Brain microvascular endothelial cell (primary cell): Measurements from ENCODE around the gene ADAM12.

Source experiments
- DNase-seq: peaks from one replicate; pipeline ENCODE4 v3.0.0-alpha.2; 2020
- H3K27ac ChIP-seq: fragments of 250-450 bp; sonication (Bioruptor Pico); 2 replicates; pipeline ENCODE4 v1.5.1; 2020; ENCODE audit warnings: mild to moderate bottlenecking, moderate library complexity
- H3K27me3 ChIP-seq: fragments of 250-450 bp; sonication (Bioruptor Pico); replicated peaks from 2 replicates; pipeline ENCODE4 v1.5.1; 2020; ENCODE audit warnings: mild to moderate bottlenecking
- H3K36me3 ChIP-seq: fragments of 250-450 bp; sonication (Bioruptor Pico); replicated peaks from 2 replicates; pipeline ENCODE4 v1.5.1; 2020; ENCODE audit warnings: mild to moderate bottlenecking
- H3K4me3 ChIP-seq: 2 replicates; pipeline ENCODE4 v1.5.1; 2011; ENCODE audit warnings: low read depth, mild to moderate bottlenecking, control low read depth, low read length, moderate library complexity
- in situ Hi-C: cut with HindIII; loops from 2 replicates; pipeline ENCODE4 v1.10.0; 2017; ENCODE audit warnings: low sequenced_read_pairs, low pct_ligation_motif_present
- TF ChIP-seq, protein P1 (sequence below): IDR thresholded peaks from 2 replicates; pipeline ENCODE4 v1.5.1; 2011; ENCODE audit warnings: low read depth, mild to moderate bottlenecking, moderate library complexity, low read length, control low read depth, inconsistent platforms; ENCODE audit errors: missing control alignments

ADAM12 gene

GRCh38 chr10:126004752-126005151, 383.5 kb downstream of the ADAM12 start:
- Histone ChIP-seq H3K27me3 (no peaks in the 10 kb centered on the region), H3K4me3 (no peak overlapping the region), H3K27ac (no peak overlapping the region), H3K36me3 (no peaks in the 10 kb centered on the region)
- DNase-seq, result no peak
- in situ Hi-C loops, result no loop called here
- TF ChIP-seq, protein P1, sequence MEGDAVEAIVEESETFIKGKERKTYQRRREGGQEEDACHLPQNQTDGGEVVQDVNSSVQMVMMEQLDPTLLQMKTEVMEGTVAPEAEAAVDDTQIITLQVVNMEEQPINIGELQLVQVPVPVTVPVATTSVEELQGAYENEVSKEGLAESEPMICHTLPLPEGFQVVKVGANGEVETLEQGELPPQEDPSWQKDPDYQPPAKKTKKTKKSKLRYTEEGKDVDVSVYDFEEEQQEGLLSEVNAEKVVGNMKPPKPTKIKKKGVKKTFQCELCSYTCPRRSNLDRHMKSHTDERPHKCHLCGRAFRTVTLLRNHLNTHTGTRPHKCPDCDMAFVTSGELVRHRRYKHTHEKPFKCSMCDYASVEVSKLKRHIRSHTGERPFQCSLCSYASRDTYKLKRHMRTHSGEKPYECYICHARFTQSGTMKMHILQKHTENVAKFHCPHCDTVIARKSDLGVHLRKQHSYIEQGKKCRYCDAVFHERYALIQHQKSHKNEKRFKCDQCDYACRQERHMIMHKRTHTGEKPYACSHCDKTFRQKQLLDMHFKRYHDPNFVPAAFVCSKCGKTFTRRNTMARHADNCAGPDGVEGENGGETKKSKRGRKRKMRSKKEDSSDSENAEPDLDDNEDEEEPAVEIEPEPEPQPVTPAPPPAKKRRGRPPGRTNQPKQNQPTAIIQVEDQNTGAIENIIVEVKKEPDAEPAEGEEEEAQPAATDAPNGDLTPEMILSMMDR, result no peak

- Histone ChIP-seq H3K27ac (no peak overlapping the region), H3K4me3 (no peak overlapping the region), H3K36me3 (no peaks in the 10 kb centered on the region), H3K27me3 (no peaks in the 10 kb centered on the region)
- TF ChIP-seq, protein P1, result no peak
- no peak for DNase-seq
- in situ Hi-C loops, result no loop called here
Measured at GRCh38 chr10:126001576-126001975, 386.7 kb downstream of the ADAM12 start.

GRCh38 chr10:125999694-126000093, 388.6 kb downstream of the ADAM12 start:
- H3K27me3 ChIP-seq, result no peaks in the 10 kb centered on the region
- H3K27ac ChIP-seq, result no peak overlapping the region
- in situ Hi-C loops, result no loop called here
- TF ChIP-seq, protein P1, result no peak
- no peak overlapping the region for H3K4me3 ChIP-seq
- no peaks in the 10 kb centered on the region for H3K36me3 ChIP-seq
- no peak for DNase-seq

DNA sequence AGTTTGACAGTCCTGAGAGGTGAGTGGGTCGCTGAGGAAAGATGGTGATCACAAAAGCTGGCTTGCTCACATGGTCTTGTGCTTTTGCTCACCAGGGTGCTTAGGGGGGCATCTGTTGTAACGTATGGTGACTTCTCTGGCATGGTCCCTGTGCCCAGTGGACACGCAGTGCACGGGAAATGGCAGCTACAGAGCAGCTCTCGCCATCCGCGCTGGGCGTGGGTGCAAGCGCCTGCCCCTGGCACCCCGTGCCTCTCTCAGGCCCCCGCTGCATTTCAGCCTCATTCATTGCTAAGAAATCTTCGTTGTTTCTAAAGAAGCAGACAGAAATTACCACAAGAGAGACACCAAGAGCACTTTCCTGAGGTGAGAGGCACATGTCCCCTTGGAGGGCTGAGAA, 390.7 kb downstream of the ADAM12 start:
- Histone ChIP-seq H3K4me3 (no peak overlapping the region), H3K36me3 (no peaks in the 10 kb centered on the region), H3K27ac (no peak overlapping the region), H3K27me3 (no peaks in the 10 kb centered on the region)
- DNase-seq, result no peak
- in situ Hi-C loops, result no loop called here
- TF ChIP-seq, protein P1, result no peak

DNA sequence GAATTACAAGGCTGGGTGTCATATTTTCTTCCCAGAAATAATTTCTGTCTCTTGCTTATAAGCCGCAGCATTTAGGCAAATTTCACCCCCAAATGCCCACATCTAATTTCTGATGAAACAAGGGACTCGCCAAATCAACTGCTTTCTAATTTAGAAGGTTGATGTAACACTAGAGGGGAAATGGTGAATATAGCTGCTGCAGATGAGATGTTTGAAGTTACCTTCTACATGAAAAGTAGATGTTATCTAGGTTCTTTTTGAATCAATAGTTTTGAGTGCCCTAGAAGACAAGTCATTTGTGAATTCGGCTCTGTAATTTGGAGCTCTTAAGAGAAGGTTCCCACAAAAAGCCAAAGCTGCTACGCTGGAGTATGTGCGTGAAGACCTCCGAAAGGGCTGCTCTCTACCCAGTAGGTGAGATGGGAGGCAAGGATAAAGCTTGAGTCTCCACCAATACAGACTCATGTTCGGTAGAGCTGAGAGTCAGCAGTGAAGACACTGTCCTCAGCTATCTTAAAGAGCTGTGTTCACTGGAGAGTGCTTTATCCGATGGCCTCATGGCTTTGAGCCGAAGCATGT, 392.5 kb downstream of the ADAM12 start:
- TF ChIP-seq, protein P1, result no peak
- Histone ChIP-seq H3K27me3 (no peaks in the 10 kb centered on the region), H3K4me3 (no peak overlapping the region), H3K36me3 (no peaks in the 10 kb centered on the region), H3K27ac (no peak overlapping the region)
- no peak for DNase-seq
- in situ Hi-C loops, result no loop called here

- Histone ChIP-seq H3K36me3 (no peaks in the 10 kb centered on the region), H3K27me3 (no peaks in the 10 kb centered on the region), H3K27ac (no peak overlapping the region), H3K4me3 (no peak overlapping the region)
- in situ Hi-C loops, result no loop called here
- no peak for DNase-seq
- TF ChIP-seq, protein P1, result no peak
Measured at GRCh38 chr10:125994601-125995000, 393.7 kb downstream of the ADAM12 start.
